GM18508 (cell line): Measurements from ENCODE around the gene CCDC174.
A peak's percentile ranks its signal among the peaks of the same experiment; 100 is the strongest.
"Not testable (repeated sequence)": the region's sequence is repeated elsewhere in the genome, so short reads cannot be mapped to it uniquely, and the experiment has no call there.

Source experiments
- ATAC-seq: cut with Tn5 transposase; IDR thresholded peaks from one replicate; pipeline ENCODE4 v1.9.1; 2021; ENCODE audit warnings: moderate number of reproducible peaks; ENCODE audit not compliant: insufficient read depth, unreplicated experiment

Gene CCDC174

GRCh38 chr3:14651440-14652251, at the start of gene CCDC174:
TSS of gene CCDC174 (plus strand) at chr3:14651762. CDS start at chr3:14651837, 75 bp downstream.
- peak; percentile 95 for ATAC-seq

- ATAC-seq: no peak
Measured at GRCh38 chr3:14602006-14602803, 49.4 kb upstream of the CCDC174 start.

GRCh38 chr3:14602804-14603644, 48.5 kb upstream of the CCDC174 start:
- no peak for ATAC-seq

GRCh38 chr3:14605067-14605466, 46.5 kb upstream of the CCDC174 start:
- ATAC-seq: no peak

GRCh38 chr3:14605744-14606143, 45.8 kb upstream of the CCDC174 start:
- ATAC-seq: no peak

- ATAC-seq: no peak
Measured at GRCh38 chr3:14606669-14607339, 44.8 kb upstream of the CCDC174 start.

GRCh38 chr3:14608298-14608697, 43.3 kb upstream of the CCDC174 start:
- ATAC-seq: no peak

GRCh38 chr3:14609058-14609457, 42.5 kb upstream of the CCDC174 start:
- not testable (repeated sequence) for ATAC-seq

- no peak for ATAC-seq
Measured at GRCh38 chr3:14609506-14609905, 42.1 kb upstream of the CCDC174 start.

GRCh38 chr3:14609941-14610340, 41.6 kb upstream of the CCDC174 start:
- no peak for ATAC-seq

GRCh38 chr3:14614189-14614588, 37.4 kb upstream of the CCDC174 start:
- ATAC-seq: no peak

- no peak for ATAC-seq
Measured at GRCh38 chr3:14614862-14615261, 36.7 kb upstream of the CCDC174 start.

GRCh38 chr3:14616606-14617507, 34.7 kb upstream of the CCDC174 start:
- no peak for ATAC-seq

GRCh38 chr3:14617508-14618023, 34.0 kb upstream of the CCDC174 start:
- no peak for ATAC-seq

GRCh38 chr3:14619605-14620004, 32.0 kb upstream of the CCDC174 start:
- ATAC-seq: no peak

- no peak for ATAC-seq
Measured at GRCh38 chr3:14620512-14620911, 31.1 kb upstream of the CCDC174 start.

- no peak for ATAC-seq
Measured at GRCh38 chr3:14621093-14621492, 30.5 kb upstream of the CCDC174 start.

- no peak for ATAC-seq
Measured at GRCh38 chr3:14622368-14622767, 29.2 kb upstream of the CCDC174 start.

- ATAC-seq: no peak
Measured at GRCh38 chr3:14623569-14624051, 28.0 kb upstream of the CCDC174 start.
